Gastrocnemius medialis (tissue), 4 donors: ENCODE measurements around the gene CARD9. TPM values are rescaled to one million over a fixed set of nuclear protein-coding genes. Genes with fewer than 3 reads are reported as not detected.

Source experiments
- ATAC-seq, 2 donors: fragments of 150-250 bp; one replicate each; pipeline ENCODE4 v1.9.1; 2016
- DNase-seq, 2 donors: peaks; one replicate each; pipeline ENCODE4 v3.0.0-alpha.2; 2019
- H3K27ac ChIP-seq, 4 donors: fragments of 200-600 bp; sonication (generic); 1 replicate in 1 of 4; 2 replicates in 3 of 4; pipeline ENCODE4 v1.5.1; 2016 to 2018; ENCODE audit warnings: mild to moderate bottlenecking in 2 of 4, moderate library complexity in 1 of 4
- H3K27me3 ChIP-seq, 3 donors: fragments of 200-600 bp; sonication (generic) in 2 of 3; 1 replicate in 1 of 3; 2 replicates in 2 of 3; pipeline versions ENCODE4 v1.5.1 to v1.6.0; 2016 to 2019; ENCODE audit warnings: mild to moderate bottlenecking in 1 of 3, moderate library complexity in 1 of 3
- H3K36me3 ChIP-seq, 2 donors: fragments of 200-600 bp; sonication (generic) in 1 of 2; one replicate each; pipeline ENCODE4 v1.5.1; 2017 to 2018
- H3K4me1 ChIP-seq, 2 donors: fragments of 200-600 bp; sonication (generic) in 1 of 2; one replicate each; pipeline ENCODE4 v1.5.1; 2016 to 2017; ENCODE audit warnings: mild to moderate bottlenecking in 2 of 2
- H3K4me3 ChIP-seq, 4 donors: fragments of 200-600 bp; sonication (generic) in 3 of 4; 1 replicate in 1 of 4; 2 replicates in 3 of 4; pipeline ENCODE4 v1.5.1; 2016 to 2019; ENCODE audit warnings: mild to moderate bottlenecking in 2 of 4
- H3K9me3 ChIP-seq, 3 donors: fragments of 200-600 bp; sonication (generic) in 2 of 3; 1 replicate in 1 of 3; 2 replicates in 2 of 3; pipeline ENCODE4 v1.5.1; 2016 to 2019
- POLR2A ChIP-seq, 2 donors: fragments of 450-650 bp; IDR thresholded peaks; one replicate each; pipeline ENCODE4 v1.6.1; 2017; ENCODE audit warnings: antibody characterized with exemption in 2 of 2, mild to moderate bottlenecking in 2 of 2, moderate library complexity in 2 of 2
- in situ Hi-C, 4 donors: fragments of 200-750 bp; cut with MboI; loops; one replicate each; pipeline versions ENCODE4 v1.15.0 to v1.8.0; 2017; ENCODE audit warnings: low sequenced_read_pairs in 4 of 4
- intact Hi-C: fragments of 100-400 bp; cut with DNase I; formaldehyde crosslinking; loops from one replicate; pipeline ENCODE4 v1.15.1; 2023; ENCODE audit warnings: low total_unique reads
- total RNA-seq, 4 donors: library from RNA; depleted of rRNA; stranded (reverse); fragments of >200 nt; gene quantifications; one replicate each; pipeline versions ENCODE4 v1.1.0 to v1.2.3, GENCODE V29; 2016
- TF ChIP-seq, protein P1 (sequence below), 5 experiments: fragments of 450-650 bp in 3 of 5; fragments of 200-600 bp in 2 of 5; sonication (generic) in 2 of 5; IDR thresholded peaks in 4 of 5; conservative IDR thresholded peaks in 1 of 5; 1 replicate in 4 of 5; 2 replicates in 1 of 5; pipeline ENCODE4 v1.5.1; 2016 to 2019; ENCODE audit warnings: antibody characterized with exemption in 5 of 5, mild to moderate bottlenecking in 3 of 5, moderate library complexity in 3 of 5

Gene CARD9
- total RNA-seq, 4 donors from 2014 or later = 0.34 to 1.2 (median 0.69) TPM

GRCh38 chr9:136362450-136362784 is 11.1 kb downstream of the CARD9 start:
- Histone ChIP-seq H3K27me3 (no peaks in the 10 kb centered on the region), H3K36me3 (no peaks in the 10 kb centered on the region), H3K4me3 (no peak overlapping the region), H3K9me3 (no peaks in the 10 kb centered on the region), H3K27ac (peak overlapping the region; percentile 81 to 96 (median 94)), H3K4me1 (peaks cover 7 to 9% of the 10 kb centered on the region in 2 donors)
- no peak for ATAC-seq
- no peak for TF ChIP-seq POLR2A (IDR thresholded peaks at IDR 0.05)
- TF ChIP-seq, protein P1, sequence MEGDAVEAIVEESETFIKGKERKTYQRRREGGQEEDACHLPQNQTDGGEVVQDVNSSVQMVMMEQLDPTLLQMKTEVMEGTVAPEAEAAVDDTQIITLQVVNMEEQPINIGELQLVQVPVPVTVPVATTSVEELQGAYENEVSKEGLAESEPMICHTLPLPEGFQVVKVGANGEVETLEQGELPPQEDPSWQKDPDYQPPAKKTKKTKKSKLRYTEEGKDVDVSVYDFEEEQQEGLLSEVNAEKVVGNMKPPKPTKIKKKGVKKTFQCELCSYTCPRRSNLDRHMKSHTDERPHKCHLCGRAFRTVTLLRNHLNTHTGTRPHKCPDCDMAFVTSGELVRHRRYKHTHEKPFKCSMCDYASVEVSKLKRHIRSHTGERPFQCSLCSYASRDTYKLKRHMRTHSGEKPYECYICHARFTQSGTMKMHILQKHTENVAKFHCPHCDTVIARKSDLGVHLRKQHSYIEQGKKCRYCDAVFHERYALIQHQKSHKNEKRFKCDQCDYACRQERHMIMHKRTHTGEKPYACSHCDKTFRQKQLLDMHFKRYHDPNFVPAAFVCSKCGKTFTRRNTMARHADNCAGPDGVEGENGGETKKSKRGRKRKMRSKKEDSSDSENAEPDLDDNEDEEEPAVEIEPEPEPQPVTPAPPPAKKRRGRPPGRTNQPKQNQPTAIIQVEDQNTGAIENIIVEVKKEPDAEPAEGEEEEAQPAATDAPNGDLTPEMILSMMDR (IDR thresholded peaks at IDR 0.05 in 4 of 5, conservative IDR thresholded peaks at IDR 0.05 in 1 of 5) = no peak
- in situ Hi-C loops (no loop called here), intact Hi-C loops (loop anchor here (2.0 to 5.0 kb wide), 2 partner anchors 184 to 455 kb away; partner anchors contain the start of genes CAMSAP1 and NOTCH1)
- DNase-seq = no peak

GRCh38 chr9:136361754-136362449 is 11.6 kb downstream of the CARD9 start:
- TF ChIP-seq, protein P1 (IDR thresholded peaks at IDR 0.05 in 4 of 5, conservative IDR thresholded peaks at IDR 0.05 in 1 of 5) = no peak
- TF ChIP-seq POLR2A (IDR thresholded peaks at IDR 0.05) = no peak
- intact Hi-C loops = loop anchor here (2.0 to 5.0 kb wide), 2 partner anchors 185 to 455 kb away; partner anchors contain the start of genes CAMSAP1 and NOTCH1
- DNase-seq = no peak
- ATAC-seq = no peak
- Histone ChIP-seq H3K4me1 (peaks cover 7 to 9% of the 10 kb centered on the region in 2 donors), H3K27me3 (no peaks in the 10 kb centered on the region), H3K4me3 (no peak overlapping the region), H3K27ac (no peak overlapping the region), H3K36me3 (no peaks in the 10 kb centered on the region), H3K9me3 (no peaks in the 10 kb centered on the region)
- in situ Hi-C loops = no loop called here

DNA sequence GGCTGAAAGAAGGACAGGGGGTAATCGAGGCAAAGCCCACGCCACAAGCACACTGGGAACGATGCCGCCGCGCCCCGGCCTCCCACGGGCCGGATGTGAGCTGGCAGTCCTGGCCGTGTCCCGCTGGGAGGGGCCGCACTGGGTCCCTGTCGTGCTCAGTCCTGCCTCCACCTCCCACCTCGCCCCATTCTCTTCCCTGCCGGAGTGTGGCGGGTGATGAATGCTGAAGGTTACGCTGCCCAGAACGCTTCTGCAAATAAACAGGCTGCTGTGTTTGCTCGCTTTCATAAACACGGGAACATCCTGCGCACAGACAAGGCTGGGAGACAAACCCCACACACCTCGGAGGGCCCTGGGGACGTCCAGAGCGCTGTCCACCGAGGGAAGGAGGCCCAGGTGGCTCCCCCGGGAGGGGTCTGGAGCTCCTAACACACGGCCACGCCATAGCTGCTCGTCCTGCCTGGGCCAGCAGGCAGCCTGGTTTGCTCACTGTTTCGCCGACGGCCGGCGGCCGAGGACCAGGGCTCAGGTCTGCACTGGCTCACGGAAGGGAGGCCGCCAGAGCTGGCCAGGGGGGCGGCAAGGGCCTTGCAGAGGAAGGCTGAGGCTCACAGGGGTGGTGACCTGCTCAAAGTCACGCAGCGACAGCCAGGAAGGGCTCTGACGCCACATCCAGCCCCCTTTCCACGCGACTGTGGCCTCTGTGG is 12.3 kb downstream of the CARD9 start:
- Histone ChIP-seq H3K27me3 (no peaks in the 10 kb centered on the region), H3K36me3 (no peaks in the 10 kb centered on the region), H3K4me1 (peaks cover 7 to 9% of the 10 kb centered on the region in 2 donors), H3K27ac (no peak overlapping the region), H3K9me3 (no peaks in the 10 kb centered on the region), H3K4me3 (no peak overlapping the region)
- no peak for DNase-seq
- TF ChIP-seq, protein P1 (IDR thresholded peaks at IDR 0.05 in 4 of 5, conservative IDR thresholded peaks at IDR 0.05 in 1 of 5) = no peak
- no peak for TF ChIP-seq POLR2A (IDR thresholded peaks at IDR 0.05)
- intact Hi-C loops (loop anchor here (5.0 kb wide), 1 partner anchor 454 kb away; the partner anchor contains the start of gene CAMSAP1), in situ Hi-C loops (no loop called here)
- ATAC-seq = no peak

DNA sequence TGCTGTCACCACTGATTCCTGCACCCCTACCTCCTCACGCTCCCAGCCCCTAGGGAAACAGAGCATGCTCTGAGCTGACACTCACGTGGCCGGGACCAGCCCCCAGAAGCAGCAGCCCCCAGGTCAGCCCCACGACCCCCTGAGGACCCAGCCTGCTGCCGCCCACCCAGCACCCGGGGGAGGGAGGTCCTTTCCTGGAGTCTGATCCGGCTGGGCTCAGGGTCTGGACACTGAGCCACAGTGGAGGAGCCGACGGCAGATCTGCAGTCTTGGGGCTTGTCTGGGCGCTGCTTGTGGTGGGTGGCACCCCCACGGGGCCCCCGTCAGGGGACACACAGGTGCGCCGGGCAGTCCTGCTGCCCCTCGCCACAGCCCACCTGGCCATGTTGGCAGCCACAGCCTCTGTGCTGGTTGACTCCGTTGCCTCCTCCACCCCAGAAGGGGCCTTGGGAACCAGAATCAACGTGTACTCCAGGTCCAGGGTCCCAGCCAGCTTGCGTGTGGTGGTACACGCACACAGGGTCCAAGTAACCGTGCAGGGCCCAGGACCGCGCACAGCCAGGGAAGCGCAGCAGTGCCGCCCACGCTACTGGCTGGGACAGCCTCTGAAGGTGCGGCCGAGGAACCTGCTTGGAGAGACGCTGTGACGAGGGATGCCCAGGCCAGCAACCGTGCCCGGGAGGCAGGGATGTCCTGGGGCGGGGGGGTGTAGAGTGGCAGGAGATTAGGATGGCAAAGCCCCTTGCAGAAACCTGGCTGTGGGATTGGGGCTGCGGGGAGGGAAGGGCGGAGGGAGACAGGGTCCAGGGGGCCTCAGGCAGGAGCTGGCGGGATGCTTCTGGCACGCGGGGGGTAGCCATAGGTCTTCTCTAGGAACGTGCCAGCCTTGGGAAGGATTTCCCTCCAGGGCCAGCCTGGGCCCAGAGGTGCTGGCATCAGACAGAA is 13.4 kb downstream of the CARD9 start:
- in situ Hi-C loops = no loop called here
- Histone ChIP-seq H3K4me3 (no peak overlapping the region), H3K27me3 (no peaks in the 10 kb centered on the region), H3K36me3 (no peaks in the 10 kb centered on the region), H3K27ac (no peak overlapping the region), H3K4me1 (peaks cover 7 to 9% of the 10 kb centered on the region in 2 donors), H3K9me3 (no peaks in the 10 kb centered on the region)
- DNase-seq (no peak), ATAC-seq (no peak)
- no peak for TF ChIP-seq POLR2A (IDR thresholded peaks at IDR 0.05)
- TF ChIP-seq, protein P1 (IDR thresholded peaks at IDR 0.05 in 4 of 5, conservative IDR thresholded peaks at IDR 0.05 in 1 of 5) = no peak
- intact Hi-C loops = loop anchor here (5.0 kb wide), 1 partner anchor 453 kb away; the partner anchor contains the start of gene CAMSAP1
